PFSK-1 (cell line): ENCODE measurements around the gene PPOX.

Source experiments
- FOXP2 ChIP-seq: optimal IDR thresholded peaks from 2 replicates; pipeline ENCODE3; 2011; ENCODE audit warnings: borderline replicate concordance, control low read depth, inconsistent platforms; ENCODE audit not compliant: insufficient read depth; ENCODE audit errors: extremely low read length, extremely low read depth
- POLR2AphosphoS5 ChIP-seq: IDR thresholded peaks from 2 replicates; pipeline ENCODE4 v1.6.1; 2012; ENCODE audit warnings: low read depth, mild to moderate bottlenecking, control low read depth, low read length, moderate library complexity
- SIN3A ChIP-seq: IDR thresholded peaks from 2 replicates; pipeline ENCODE4 v1.6.1; 2012; ENCODE audit warnings: mild to moderate bottlenecking, low read length, moderate library complexity, borderline replicate concordance; ENCODE audit not compliant: insufficient read depth
- TAF1 ChIP-seq: IDR thresholded peaks from 2 replicates; pipeline ENCODE4 v1.6.1; 2012; ENCODE audit warnings: low read length, control low read depth, borderline replicate concordance; ENCODE audit not compliant: insufficient read depth
- TF ChIP-seq, protein P1 (sequence below), 2 experiments: IDR thresholded peaks; 2 replicates each; pipeline versions ENCODE4 v1.6.1 to v1.8.0; 2011 to 2012; ENCODE audit warnings: low read depth in 2 of 2, low read length in 2 of 2, control low read depth in 1 of 2, inconsistent platforms in 1 of 2, mild to moderate bottlenecking in 1 of 2, moderate library complexity in 1 of 2; ENCODE audit not compliant: insufficient read depth in 1 of 2

The PPOX gene

DNA sequence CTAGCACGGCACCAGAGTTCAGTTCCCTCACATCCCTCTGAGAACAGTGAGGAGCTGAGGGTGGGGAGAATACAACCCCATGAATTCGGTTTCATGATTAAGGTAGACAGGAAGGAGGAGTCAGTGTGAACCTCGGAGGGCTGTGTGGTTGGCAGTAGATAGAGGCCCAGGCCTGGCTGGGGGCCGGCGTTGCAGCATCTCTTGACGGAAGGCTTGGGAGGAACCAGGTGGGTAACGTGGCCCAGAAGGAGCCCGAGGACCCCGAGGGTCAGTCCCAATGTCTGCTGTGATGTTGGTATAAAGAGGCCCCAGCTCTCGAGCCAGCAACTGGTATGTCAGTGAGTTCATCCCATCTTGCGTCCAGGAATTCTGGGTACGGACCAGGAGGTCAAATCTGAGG, 5.5 kb downstream of the PPOX start:
- TF ChIP-seq POLR2AphosphoS5 (no peak), TAF1 (no peak), FOXP2 (no peak), SIN3A (no peak)
- TF ChIP-seq, protein P1, sequence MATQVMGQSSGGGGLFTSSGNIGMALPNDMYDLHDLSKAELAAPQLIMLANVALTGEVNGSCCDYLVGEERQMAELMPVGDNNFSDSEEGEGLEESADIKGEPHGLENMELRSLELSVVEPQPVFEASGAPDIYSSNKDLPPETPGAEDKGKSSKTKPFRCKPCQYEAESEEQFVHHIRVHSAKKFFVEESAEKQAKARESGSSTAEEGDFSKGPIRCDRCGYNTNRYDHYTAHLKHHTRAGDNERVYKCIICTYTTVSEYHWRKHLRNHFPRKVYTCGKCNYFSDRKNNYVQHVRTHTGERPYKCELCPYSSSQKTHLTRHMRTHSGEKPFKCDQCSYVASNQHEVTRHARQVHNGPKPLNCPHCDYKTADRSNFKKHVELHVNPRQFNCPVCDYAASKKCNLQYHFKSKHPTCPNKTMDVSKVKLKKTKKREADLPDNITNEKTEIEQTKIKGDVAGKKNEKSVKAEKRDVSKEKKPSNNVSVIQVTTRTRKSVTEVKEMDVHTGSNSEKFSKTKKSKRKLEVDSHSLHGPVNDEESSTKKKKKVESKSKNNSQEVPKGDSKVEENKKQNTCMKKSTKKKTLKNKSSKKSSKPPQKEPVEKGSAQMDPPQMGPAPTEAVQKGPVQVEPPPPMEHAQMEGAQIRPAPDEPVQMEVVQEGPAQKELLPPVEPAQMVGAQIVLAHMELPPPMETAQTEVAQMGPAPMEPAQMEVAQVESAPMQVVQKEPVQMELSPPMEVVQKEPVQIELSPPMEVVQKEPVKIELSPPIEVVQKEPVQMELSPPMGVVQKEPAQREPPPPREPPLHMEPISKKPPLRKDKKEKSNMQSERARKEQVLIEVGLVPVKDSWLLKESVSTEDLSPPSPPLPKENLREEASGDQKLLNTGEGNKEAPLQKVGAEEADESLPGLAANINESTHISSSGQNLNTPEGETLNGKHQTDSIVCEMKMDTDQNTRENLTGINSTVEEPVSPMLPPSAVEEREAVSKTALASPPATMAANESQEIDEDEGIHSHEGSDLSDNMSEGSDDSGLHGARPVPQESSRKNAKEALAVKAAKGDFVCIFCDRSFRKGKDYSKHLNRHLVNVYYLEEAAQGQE (IDR thresholded peaks at IDR 0.05; ENCODE audit: insufficient read depth in 1 of 2, low read depth in 2 of 2, low read length in 2 of 2) = no peak

DNA sequence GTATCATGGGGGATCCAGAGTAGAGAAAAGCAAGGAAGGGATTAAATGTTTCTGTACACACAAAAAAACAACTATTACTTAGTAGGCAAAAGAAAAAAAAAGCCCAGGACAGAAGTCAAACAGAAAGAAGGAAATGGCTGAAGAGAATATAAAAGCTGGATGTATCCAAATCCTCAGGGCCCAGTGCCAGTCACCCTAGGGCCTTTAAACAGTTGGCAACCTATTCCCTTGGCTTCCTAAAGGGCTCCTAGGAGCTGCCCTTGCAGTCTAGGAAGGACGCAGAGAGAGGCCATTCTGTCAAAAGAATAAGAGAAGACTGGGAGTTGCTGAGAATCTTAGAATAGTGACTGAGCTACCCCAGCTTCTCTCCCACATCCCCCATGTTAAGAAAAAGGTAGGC, 6.1 kb downstream of the PPOX start:
- TF ChIP-seq SIN3A (no peak), POLR2AphosphoS5 (no peak), FOXP2 (no peak), TAF1 (no peak)
- TF ChIP-seq, protein P1 (IDR thresholded peaks at IDR 0.05; ENCODE audit: insufficient read depth in 1 of 2, low read depth in 2 of 2, low read length in 2 of 2) = no peak

DNA sequence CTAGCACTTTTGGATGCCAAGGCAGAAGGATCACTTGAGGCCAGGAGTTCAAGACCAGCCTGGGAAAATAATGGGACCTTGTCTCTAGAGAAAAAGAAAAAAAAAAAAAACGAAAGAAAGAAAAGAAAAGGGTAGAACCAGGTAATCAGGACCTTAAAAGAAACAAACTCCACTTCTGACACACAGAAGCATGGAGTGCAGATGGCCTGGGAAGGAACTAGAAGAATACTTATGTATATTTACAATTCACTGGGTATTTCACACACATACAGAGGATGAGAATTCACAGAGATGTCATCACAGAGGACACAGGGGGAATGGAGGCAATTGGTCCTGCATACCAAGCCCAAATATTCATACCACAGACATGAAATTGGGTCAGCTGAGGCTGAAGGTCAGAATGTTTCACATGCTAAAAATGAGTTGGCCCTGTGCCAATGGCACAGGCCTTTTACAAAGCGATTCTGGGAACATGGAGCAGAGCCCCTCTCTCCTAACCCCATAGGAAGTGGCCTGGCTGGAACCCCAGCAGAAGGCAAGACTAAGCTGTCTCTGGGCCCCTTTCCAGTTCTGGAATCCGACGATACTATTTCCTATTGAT, 6.7 kb downstream of the PPOX start:
- TF ChIP-seq FOXP2 = no peak
- TF ChIP-seq, protein P1 (IDR thresholded peaks at IDR 0.05; ENCODE audit: insufficient read depth in 1 of 2, low read depth in 2 of 2, low read length in 2 of 2) = no peak
- no peak for TF ChIP-seq SIN3A
- no peak for TF ChIP-seq TAF1
- TF ChIP-seq POLR2AphosphoS5 = no peak

DNA sequence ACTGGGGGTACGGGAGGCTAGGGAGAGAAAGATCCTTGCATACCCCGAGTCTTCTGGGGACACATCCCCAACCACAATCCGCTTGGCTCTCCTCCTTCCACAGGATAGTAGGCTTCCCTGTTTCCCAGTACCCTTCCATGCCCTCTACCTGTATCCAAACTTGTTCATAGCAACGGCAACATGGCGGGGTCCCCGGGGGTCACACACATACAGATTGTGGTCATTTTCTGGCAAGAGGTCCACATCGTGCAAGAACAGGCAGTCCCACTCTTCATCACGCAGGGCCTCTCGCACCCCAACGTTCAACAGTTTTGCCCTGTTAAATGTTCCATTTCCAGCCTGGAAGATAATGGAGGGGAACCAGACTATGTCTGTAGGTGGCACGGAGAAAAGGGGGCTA, 7.5 kb downstream of the PPOX start:
- no peak for TF ChIP-seq SIN3A
- TF ChIP-seq POLR2AphosphoS5 = no peak
- TF ChIP-seq TAF1 = no peak
- TF ChIP-seq, protein P1 (IDR thresholded peaks at IDR 0.05; ENCODE audit: insufficient read depth in 1 of 2, low read depth in 2 of 2, low read length in 2 of 2) = no peak
- no peak for TF ChIP-seq FOXP2

DNA sequence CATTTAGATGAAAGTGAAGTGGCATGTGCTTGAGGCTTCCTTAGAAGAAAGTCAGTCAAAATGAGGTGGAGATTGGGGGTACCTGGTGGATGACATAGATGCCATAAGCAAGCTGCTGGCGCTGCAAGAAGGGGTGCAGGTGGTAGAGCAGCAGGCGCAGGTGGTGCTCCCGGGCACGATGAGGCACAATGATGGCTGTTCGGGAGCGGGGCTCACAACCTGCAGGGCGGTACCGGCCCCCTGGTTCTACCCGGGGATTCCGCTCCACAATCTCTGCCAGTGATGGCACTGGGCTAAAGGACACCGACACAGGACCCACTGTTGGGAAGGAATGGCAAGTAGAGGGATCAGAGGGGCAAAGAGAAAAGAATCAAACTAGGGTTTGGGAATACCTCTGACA, 8.7 kb downstream of the PPOX start:
- TF ChIP-seq FOXP2 (no peak), TAF1 (no peak), POLR2AphosphoS5 (no peak), SIN3A (no peak)
- TF ChIP-seq, protein P1 (IDR thresholded peaks at IDR 0.05; ENCODE audit: insufficient read depth in 1 of 2, low read depth in 2 of 2, low read length in 2 of 2) = no peak
